Middle frontal gyrus (tissue), 1 donor: Measurements from ENCODE around the gene ZFAND3.

Source experiments
- DNase-seq: peaks from one replicate; pipeline ENCODE4 v3.0.0-alpha.2; 2015; ENCODE audit warnings: low spot score; ENCODE audit errors: extremely low spot score

The ZFAND3 gene

DNA sequence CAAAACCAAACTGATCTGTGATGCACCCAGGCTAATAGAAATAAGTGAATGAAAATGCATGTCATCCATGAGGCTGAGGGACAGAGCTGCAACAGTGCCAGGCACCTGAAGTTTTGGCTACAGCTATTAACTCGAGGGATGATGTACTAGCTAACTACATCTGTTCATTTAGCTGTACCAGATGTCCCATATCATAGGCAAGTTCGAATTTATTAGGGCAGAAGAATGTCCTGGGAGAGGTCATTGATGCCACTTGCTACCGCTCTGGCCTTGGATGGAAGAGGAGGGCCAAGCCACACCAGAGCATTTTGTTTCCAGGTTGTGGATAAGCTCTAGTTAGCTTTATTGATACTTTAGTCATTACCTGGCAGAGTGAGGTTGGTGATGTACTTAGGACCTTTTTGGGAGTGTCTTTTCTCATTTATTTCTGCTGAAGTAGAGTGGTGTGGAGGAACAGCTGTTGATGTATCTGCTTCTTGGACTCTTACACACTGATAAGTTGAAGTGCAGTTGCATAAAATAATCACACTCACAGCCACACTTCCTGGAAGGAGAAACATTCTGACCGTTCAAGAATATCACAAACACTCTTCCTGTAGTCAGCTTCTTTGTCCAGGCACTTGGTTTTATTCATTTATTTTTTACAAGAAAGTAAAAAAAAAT is 8.2 kb downstream of the ZFAND3 start:
- no peak for DNase-seq

DNA sequence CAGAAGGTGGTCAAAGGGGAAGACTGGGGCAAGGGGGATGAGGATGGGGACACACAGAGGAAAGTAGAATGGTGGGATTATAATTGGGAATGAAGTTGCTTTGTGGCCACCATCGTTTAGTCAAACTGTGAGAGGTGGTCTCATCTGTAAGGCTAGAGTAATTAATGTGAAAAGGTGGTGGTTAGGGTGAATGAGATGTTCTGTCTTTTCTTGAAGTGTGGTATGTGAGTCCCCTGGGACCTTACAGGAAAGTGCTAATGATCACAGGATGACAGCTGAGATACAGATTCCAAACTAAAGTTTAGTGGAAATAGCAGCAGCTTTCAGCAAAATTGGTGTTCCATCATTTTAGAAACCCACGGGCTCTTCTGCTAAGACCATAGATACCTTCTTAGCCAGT is 10.7 kb downstream of the ZFAND3 start:
- no peak for DNase-seq

GRCh38 chr6:37831457-37831856 is 11.9 kb downstream of the ZFAND3 start:
- no peak for DNase-seq

DNA sequence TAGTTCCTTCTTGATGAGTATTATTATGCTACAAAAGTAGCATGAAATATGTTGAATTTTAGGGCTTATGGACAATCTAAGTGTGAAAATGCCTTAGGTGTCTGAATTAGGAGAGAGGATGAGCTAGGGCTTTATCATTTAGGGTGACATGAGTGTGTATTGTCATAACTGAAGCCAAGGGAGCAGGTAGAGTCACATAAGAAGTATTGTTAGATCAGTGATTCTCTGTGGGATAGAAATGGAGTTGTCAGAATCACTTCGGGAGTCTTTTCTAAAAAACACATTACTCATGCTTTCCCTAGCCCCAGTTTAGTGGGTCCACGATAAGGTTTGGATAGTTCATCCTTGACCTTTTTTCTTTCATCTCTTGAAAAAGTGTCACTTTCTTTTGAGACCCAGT is 16.4 kb downstream of the ZFAND3 start:
- no peak for DNase-seq

GRCh38 chr6:37838219-37838921 is 18.8 kb downstream of the ZFAND3 start:
- DNase-seq = no peak

DNA sequence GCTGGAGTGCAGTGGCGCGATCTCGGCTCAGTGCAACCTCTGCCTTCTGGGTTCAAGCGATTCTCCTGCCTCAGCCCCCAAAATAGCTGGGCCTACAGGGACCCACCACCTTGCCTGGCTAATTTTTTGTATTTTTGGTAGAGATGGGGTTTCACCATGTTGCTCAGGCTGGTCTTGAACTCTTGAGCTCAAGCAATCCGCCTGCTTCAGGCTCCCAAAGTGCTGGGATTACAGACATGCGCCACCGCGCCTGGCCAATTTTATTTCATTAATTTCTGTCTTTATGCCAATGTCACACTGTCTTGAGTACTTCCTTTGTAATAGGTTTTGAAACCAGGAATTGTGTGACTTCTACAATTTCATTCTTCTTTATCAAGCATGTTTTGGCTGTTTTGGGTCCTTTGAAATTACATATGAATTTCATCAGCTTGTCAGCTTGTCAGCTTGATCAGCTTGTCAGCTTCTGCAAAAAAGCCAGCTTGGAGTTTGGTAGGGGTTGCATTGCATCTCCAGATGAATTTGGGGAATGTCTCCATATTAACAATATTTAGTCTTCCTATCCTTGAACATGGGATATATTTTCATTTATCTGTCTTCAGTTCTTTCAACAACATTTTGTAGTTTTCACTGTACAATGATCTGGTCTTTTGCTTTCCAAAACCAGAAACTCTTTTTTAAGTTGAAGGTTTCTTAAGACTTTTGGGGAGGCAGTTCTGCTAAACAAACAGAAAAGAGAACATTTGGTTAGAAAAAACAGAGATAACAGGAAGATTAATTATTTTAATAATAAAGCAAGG is 20.8 kb downstream of the ZFAND3 start:
- no peak for DNase-seq

GRCh38 chr6:37840940-37841300 is 21.4 kb downstream of the ZFAND3 start:
- no peak for DNase-seq

DNA sequence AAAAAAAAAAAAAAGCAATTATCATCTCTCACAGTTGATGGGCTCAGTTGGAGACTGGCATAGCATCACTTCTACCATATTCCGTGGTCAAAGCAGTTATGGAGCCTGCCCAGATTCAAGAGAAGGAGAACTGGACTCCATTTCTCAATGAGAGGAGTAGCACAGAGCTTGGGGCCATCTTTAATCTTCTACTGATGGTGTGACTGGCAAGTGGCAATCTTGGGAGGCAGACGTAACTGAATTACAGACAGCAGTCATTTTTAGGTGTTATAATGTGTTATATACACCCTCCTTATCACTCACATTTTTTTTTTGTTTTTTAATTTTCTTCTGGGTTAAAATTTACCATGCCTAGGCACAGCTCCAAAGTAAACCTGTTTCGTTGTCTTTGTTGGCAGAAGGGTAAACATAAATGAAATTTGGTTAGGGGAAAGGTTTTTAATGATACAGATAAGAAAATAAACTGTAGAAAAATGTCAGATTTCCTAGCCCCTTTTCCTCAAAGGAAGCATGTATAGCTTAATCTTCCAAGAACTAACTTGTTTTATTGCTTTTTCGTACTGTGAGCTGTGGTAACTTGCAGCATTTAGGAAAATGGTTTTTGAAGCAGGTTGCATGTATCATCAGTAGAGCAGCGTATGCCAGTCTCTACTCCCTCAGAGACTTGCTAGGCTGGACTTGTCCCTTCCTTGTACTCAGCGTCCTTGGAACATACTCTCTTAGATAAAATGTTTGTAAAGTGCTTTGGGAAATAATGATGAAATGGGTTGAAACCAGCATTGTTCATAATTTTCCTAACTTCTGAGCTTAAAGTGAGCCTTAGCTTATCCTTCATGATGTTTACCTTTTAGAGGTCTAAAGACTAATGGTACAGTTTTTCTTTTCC is 25.7 kb downstream of the ZFAND3 start:
- DNase-seq = no peak

GRCh38 chr6:37845930-37846329 is 26.4 kb downstream of the ZFAND3 start:
- no peak for DNase-seq

DNA sequence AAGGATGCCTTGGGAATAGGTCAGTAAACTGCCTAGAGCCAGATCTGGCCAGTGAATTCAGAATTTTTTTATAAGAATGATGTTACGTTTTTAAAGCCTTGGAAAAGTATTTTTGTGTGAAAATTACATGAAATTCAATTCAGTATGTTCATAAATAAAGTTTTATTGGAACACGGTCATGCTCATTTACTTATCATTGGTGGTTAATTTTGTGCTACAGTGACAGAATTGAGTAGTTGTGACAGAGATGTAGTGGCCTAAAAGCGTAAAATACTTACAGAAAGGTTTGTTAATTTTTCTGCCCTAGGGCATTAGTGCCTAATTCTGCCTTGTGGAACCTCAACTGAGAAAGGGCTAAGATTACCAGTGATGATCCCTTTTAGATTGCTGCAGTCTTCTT is 28.2 kb downstream of the ZFAND3 start:
- no peak for DNase-seq

- no peak for DNase-seq
Observed at GRCh38 chr6:37848371-37848770, 28.8 kb downstream of the ZFAND3 start.

- no peak for DNase-seq
Observed at GRCh38 chr6:37850260-37850659, 30.7 kb downstream of the ZFAND3 start.

GRCh38 chr6:37850728-37851285 is 31.3 kb downstream of the ZFAND3 start:
- no peak for DNase-seq

- DNase-seq = no peak
Observed at GRCh38 chr6:37851997-37852524, 32.5 kb downstream of the ZFAND3 start.

DNA sequence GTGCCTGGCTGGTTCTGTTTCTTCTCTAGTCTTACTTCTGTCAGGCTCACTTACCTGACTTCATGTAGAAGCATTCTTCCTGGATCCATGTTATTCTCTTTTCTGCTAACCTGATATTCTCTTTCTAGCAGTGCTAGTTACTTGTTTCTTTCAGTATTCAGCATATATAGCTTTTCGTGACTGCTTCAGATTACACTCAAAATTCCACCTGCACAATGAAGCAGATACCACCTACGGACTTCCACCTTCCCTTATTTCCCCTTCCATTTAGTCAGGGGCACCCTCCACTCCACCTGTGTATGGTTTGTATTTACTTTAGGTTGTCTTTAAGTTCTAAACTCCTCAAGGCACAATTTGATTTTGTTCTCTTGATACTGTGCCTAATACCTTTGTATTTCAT is 36.8 kb downstream of the ZFAND3 start:
- no peak for DNase-seq

GRCh38 chr6:37858363-37858762 is 38.8 kb downstream of the ZFAND3 start:
- no peak for DNase-seq

GRCh38 chr6:37860226-37860839 is 40.8 kb downstream of the ZFAND3 start:
- no peak for DNase-seq

DNA sequence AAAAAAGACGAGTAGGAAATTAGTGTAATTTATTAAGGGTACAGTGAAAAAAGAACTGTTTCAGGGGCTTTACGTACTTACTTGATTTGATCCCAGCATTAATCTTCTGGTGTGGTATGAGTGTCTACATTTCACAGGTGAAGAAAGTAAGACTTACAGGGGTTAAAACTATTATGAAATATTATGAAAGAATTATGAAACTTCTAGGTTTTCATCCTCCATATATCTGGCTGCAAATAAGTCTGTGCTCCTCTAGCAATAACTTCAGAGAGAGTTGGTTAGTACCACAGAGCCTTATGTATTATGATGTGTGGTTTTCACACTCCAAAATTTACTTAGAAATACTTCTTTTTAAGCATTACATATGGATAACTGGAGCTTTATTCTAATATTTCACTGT is 41.9 kb downstream of the ZFAND3 start:
- no peak for DNase-seq

DNA sequence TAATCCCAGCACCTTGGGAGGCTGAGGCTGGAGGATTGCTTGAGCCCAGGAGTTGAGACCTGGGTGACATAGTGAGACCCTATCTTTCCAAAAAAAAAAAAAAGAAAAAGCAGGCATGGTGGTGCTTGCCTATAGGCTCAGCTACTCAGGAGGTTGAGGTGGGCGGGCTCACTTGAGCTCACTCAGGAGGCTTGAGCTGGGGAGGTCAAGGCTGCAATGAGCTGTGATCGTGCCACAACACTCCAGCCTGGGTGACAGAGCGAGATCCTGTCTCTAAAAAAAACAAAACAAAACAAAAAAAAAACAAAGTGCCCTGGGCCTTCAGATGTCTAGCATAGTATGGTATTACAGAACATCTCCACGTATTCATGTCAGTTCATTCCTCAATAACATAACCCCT is 42.9 kb downstream of the ZFAND3 start:
- no peak for DNase-seq

DNA sequence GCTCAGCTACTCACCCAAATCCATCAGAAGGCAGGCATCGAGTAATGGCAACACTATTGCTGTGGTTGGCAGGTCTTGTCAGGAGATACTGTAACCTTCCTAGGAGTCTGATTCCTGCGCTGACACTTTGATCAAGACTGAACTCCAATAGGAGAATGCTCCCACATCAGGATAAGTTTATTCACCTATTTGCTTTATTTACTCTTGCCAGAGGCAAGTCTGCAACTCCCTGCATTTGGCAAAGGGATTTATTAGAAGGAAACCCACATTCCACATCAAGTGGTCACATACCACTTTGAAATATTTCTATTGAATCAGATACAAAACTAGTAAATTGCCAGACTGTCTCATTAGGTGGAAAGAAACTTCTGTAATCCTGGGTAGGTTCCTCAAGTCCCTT is 43.5 kb downstream of the ZFAND3 start:
- DNase-seq = no peak

DNA sequence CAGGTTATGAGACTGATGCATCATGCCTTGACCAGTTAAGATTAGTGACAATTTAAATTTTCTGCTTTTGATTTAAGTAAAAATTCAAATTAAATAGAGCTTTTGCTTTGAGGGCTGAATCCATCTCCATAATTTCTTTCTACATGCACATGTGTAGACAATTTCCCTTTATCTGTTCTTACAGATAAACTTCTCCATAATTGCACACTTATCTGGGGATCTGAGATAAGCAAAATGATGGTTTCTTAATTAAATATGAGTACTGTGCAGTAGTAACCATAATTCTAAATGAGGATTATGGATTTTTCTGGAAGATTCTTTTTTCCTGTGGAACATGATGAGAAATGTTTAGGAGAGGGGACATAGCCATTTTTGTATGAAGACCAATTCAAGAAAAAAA is 44.7 kb downstream of the ZFAND3 start:
- no peak for DNase-seq
